ENCODE data around the gene ARID1A. TPM values are rescaled to one million over a fixed set of nuclear protein-coding genes. Genes with fewer than 3 reads are reported as not detected.

ARID1A gene
- total RNA-seq, 4 donors from 2014 or later: 25.8 to 48.4 (median 40.6) TPM

- DNase-seq (ENCODE audit: low spot score) (no peak), ATAC-seq (ENCODE audit: low FRiP score) (peak; percentile 28)
- no peak for TF ChIP-seq CTCF (IDR thresholded peaks at IDR 0.05)
Measured at GRCh38 chr1:26734501-26735058, 38.8 kb downstream of the ARID1A start.

GRCh38 chr1:26739329-26739914, 43.6 kb downstream of the ARID1A start:
- TF ChIP-seq CTCF (IDR thresholded peaks at IDR 0.05): no peak
- no peak for ATAC-seq (ENCODE audit: low FRiP score)
- no peak for DNase-seq (ENCODE audit: low spot score)

- no peak for DNase-seq (ENCODE audit: low spot score)
- ATAC-seq (ENCODE audit: low FRiP score): no peak
- no peak for TF ChIP-seq CTCF (IDR thresholded peaks at IDR 0.05)
Measured at GRCh38 chr1:26740023-26740634, 44.3 kb downstream of the ARID1A start.

GRCh38 chr1:26740952-26741351, 45.1 kb downstream of the ARID1A start:
- ATAC-seq (ENCODE audit: low FRiP score) (no peak), DNase-seq (ENCODE audit: low spot score) (no peak)
- no peak for TF ChIP-seq CTCF (IDR thresholded peaks at IDR 0.05)

GRCh38 chr1:26743426-26744059, 47.7 kb downstream of the ARID1A start:
- no peak for TF ChIP-seq CTCF (IDR thresholded peaks at IDR 0.05)
- no peak for DNase-seq (ENCODE audit: low spot score)
- no peak for ATAC-seq (ENCODE audit: low FRiP score)

- no peak for TF ChIP-seq CTCF (IDR thresholded peaks at IDR 0.05)
- ATAC-seq (ENCODE audit: low FRiP score) (peak; percentile 76), DNase-seq (ENCODE audit: low spot score) (no peak)
Measured at GRCh38 chr1:26744075-26744959, 48.5 kb downstream of the ARID1A start.
